COLO668 (cell line): ENCODE data around the gene ERGIC1.
A peak's percentile ranks its signal among the peaks of the same experiment; 100 is the strongest.

Source experiments
- DNase-seq: peaks from one replicate; lab custom pipeline; 2025; ENCODE audit not compliant: unreplicated experiment; lab: John Stamatoyannopoulos, UW

The ERGIC1 gene

GRCh38 chr5:172941067-172941516, 107.0 kb downstream of the ERGIC1 start:
- peak; percentile 2 for DNase-seq

- no peak for DNase-seq
These were observed 108.5 kb downstream of the ERGIC1 start for GRCh38 chr5:172942556-172942955.

- DNase-seq = no peak
These were observed 109.3 kb downstream of the ERGIC1 start for GRCh38 chr5:172943283-172943841.

- no peak for DNase-seq
These were observed 109.9 kb downstream of the ERGIC1 start for GRCh38 chr5:172943906-172944305.

GRCh38 chr5:172944741-172945140, 110.7 kb downstream of the ERGIC1 start:
- DNase-seq = no peak

GRCh38 chr5:172945151-172945550, 111.1 kb downstream of the ERGIC1 start:
- DNase-seq = no peak

- DNase-seq = no peak
These were observed 112.1 kb downstream of the ERGIC1 start for GRCh38 chr5:172946146-172946545.

GRCh38 chr5:172949426-172949825, 115.4 kb downstream of the ERGIC1 start:
- DNase-seq = no peak

- DNase-seq = no peak
These were observed 116.3 kb downstream of the ERGIC1 start for GRCh38 chr5:172950176-172950965.

GRCh38 chr5:172951371-172952033, 117.5 kb downstream of the ERGIC1 start:
- DNase-seq = no peak

- no peak for DNase-seq
These were observed 118.0 kb downstream of the ERGIC1 start for GRCh38 chr5:172952034-172952511.

GRCh38 chr5:172953776-172954675, 120.0 kb downstream of the ERGIC1 start:
- no peak for DNase-seq

- no peak for DNase-seq
These were observed 120.7 kb downstream of the ERGIC1 start for GRCh38 chr5:172954751-172955159.

- DNase-seq = no peak
These were observed 122.2 kb downstream of the ERGIC1 start for GRCh38 chr5:172956228-172956627.

GRCh38 chr5:172956936-172957335, 122.9 kb downstream of the ERGIC1 start:
- no peak for DNase-seq

GRCh38 chr5:172957458-172957857, 123.4 kb downstream of the ERGIC1 start:
- DNase-seq = no peak

GRCh38 chr5:172958331-172959046, 124.4 kb downstream of the ERGIC1 start:
- DNase-seq = peak; percentile 65

GRCh38 chr5:172959824-172960799, 126.1 kb downstream of the ERGIC1 start:
- DNase-seq = no peak

- DNase-seq = no peak
These were observed 135.9 kb downstream of the ERGIC1 start for GRCh38 chr5:172969921-172970320.
